ENCODE data around the gene RNF7.

GRCh38 chr3:141737093-141737492, 1.0 kb upstream of the RNF7 start:
- TF ChIP-seq, protein P1, sequence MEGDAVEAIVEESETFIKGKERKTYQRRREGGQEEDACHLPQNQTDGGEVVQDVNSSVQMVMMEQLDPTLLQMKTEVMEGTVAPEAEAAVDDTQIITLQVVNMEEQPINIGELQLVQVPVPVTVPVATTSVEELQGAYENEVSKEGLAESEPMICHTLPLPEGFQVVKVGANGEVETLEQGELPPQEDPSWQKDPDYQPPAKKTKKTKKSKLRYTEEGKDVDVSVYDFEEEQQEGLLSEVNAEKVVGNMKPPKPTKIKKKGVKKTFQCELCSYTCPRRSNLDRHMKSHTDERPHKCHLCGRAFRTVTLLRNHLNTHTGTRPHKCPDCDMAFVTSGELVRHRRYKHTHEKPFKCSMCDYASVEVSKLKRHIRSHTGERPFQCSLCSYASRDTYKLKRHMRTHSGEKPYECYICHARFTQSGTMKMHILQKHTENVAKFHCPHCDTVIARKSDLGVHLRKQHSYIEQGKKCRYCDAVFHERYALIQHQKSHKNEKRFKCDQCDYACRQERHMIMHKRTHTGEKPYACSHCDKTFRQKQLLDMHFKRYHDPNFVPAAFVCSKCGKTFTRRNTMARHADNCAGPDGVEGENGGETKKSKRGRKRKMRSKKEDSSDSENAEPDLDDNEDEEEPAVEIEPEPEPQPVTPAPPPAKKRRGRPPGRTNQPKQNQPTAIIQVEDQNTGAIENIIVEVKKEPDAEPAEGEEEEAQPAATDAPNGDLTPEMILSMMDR (IDR thresholded peaks at IDR 0.05; ENCODE audit: low read depth, low read length, missing input control) = no peak
- TF ChIP-seq REST (IDR thresholded peaks at IDR 0.05) (no peak), RAD21 (IDR thresholded peaks at IDR 0.05) (no peak), YY1 (IDR thresholded peaks at IDR 0.05) (no peak), TAF1 (conservative IDR thresholded peaks at IDR 0.05) (no peak), FOXA2 (IDR thresholded peaks at IDR 0.05) (no peak)
- TF ChIP-seq, protein P2, sequence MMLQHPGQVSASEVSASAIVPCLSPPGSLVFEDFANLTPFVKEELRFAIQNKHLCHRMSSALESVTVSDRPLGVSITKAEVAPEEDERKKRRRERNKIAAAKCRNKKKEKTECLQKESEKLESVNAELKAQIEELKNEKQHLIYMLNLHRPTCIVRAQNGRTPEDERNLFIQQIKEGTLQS (IDR thresholded peaks at IDR 0.05) = no peak
- TF ChIP-seq, protein P3, sequence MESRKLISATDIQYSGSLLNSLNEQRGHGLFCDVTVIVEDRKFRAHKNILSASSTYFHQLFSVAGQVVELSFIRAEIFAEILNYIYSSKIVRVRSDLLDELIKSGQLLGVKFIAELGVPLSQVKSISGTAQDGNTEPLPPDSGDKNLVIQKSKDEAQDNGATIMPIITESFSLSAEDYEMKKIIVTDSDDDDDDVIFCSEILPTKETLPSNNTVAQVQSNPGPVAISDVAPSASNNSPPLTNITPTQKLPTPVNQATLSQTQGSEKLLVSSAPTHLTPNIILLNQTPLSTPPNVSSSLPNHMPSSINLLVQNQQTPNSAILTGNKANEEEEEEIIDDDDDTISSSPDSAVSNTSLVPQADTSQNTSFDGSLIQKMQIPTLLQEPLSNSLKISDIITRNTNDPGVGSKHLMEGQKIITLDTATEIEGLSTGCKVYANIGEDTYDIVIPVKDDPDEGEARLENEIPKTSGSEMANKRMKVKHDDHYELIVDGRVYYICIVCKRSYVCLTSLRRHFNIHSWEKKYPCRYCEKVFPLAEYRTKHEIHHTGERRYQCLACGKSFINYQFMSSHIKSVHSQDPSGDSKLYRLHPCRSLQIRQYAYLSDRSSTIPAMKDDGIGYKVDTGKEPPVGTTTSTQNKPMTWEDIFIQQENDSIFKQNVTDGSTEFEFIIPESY (IDR thresholded peaks at IDR 0.05) = no peak
